ENCODE measurements around the gene KSR1.
"Not testable (repeated sequence)": the region's sequence is repeated elsewhere in the genome, so short reads cannot be mapped to it uniquely, and the experiment has no call there.

Gene KSR1

DNA sequence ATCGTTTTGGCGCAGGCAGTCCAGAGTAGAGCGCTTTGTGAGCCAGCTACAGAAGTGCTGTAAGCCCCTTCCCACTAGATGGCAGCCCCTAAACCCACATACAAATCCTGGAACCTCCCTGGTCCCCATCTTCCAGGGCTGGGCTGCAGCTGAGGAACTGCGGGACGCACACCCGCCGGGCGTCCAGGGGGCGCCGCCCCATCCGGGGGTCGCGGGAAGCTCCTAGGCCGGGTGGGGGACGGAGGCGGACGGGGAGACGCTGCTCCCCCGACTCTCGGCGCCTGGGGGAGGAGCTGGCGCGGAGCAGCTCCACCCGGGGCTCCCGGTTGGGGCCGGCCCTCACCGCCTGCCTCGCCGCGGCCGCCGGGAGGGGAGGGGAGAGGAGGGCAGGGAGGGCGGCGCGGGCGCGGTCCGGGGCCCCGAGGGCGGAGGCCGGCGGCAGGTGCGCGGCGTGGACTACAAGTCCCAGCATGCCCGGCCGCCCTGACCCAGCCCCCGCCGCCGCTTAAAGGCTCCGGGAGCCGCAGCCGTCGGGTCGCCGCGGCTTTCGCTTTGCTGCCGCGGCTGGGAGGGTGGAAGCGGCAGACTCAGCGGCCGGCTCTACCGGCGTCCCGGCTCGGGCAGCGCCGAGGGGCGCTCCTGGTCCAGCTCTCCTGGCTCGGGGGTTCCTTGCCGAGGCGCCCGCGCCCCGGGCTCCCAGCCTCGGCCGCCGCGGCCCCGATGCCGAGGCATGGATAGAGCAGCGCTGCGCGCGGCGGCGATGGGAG, at the start of gene KSR1:
Gene KSR1 (plus strand): TSS at position 535 of the 767 bp plus-strand sequence. CDS start 196 bp downstream, at position 731.
- DNase-seq (ENCODE audit: low read depth), result peak; percentile 56

- no peak for DNase-seq (ENCODE audit: low read depth)
These were observed 48.1 kb upstream of the KSR1 start for GRCh38 chr17:27407916-27408864.

GRCh38 chr17:27408891-27409290, 47.4 kb upstream of the KSR1 start:
- DNase-seq (ENCODE audit: low read depth), result no peak

GRCh38 chr17:27412158-27412557, 44.1 kb upstream of the KSR1 start:
- DNase-seq (ENCODE audit: low read depth), result not testable (repeated sequence)

DNA sequence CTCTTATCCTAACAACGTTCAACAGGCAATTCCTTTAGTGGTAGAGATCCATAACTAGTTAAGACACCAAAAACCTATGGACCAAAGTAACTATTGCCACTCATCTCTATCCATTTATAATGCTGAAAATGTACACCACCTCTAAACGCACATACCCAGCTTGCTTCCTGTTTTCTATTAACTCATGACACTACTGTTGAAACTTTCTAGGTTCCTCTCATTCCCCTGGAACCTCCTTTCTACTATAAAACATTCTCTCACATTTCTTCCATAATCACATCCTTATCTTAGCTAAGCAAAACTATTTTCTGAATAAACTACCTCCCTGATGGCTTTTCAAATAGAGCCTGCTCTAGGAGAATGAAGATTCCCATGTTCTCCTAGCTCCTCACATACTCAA, 42.9 kb upstream of the KSR1 start:
- DNase-seq (ENCODE audit: low read depth), result no peak

- DNase-seq (ENCODE audit: low read depth), result no peak
These were observed 42.5 kb upstream of the KSR1 start for GRCh38 chr17:27413792-27414191.

- DNase-seq (ENCODE audit: low read depth), result no peak
These were observed 42.0 kb upstream of the KSR1 start for GRCh38 chr17:27414271-27414670.

- DNase-seq (ENCODE audit: low read depth), result no peak
These were observed 41.6 kb upstream of the KSR1 start for GRCh38 chr17:27414694-27415093.

DNA sequence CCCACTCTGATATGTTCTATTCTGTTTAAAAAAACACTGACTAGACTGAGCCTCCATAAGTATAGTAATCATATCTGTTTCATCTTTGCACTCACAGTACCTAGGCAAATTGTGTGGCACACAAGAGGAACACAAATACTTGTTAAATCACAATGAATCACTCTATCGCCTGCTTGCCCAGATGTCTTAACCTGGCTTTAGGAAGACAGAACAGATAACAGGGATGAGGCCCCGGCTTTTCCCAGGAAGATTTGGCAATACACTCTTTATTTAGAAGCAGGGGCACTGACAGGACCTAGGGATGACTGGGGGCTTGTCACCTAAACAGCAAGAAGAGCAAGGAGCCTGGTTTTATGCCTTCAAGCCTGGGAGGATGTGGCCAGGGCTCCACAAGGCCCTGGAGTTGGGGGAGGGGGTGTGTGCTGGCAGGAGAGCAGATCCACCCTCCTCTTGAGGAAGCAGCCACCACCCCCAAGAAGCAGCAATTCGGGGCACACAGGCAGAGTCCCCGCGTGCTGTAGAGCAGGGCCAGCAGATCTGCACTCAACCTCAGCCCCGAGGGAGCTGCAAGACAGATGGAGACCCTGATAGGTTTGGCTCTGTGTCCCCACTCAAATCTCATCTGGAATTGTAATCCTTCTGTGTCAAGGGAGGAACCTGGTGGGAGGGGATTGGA, 41.0 kb upstream of the KSR1 start:
- DNase-seq (ENCODE audit: low read depth), result no peak

- DNase-seq (ENCODE audit: low read depth), result no peak
These were observed 38.5 kb upstream of the KSR1 start for GRCh38 chr17:27417596-27418365.

- DNase-seq (ENCODE audit: low read depth), result no peak
These were observed 38.0 kb upstream of the KSR1 start for GRCh38 chr17:27418366-27418615.

GRCh38 chr17:27419156-27419555, 37.1 kb upstream of the KSR1 start:
- DNase-seq (ENCODE audit: low read depth), result no peak

GRCh38 chr17:27420211-27420950, 35.9 kb upstream of the KSR1 start:
- DNase-seq (ENCODE audit: low read depth), result no peak

- no peak for DNase-seq (ENCODE audit: low read depth)
These were observed 35.1 kb upstream of the KSR1 start for GRCh38 chr17:27421111-27421510.

- DNase-seq (ENCODE audit: low read depth), result not testable (repeated sequence)
These were observed 34.6 kb upstream of the KSR1 start for GRCh38 chr17:27421626-27422025.

GRCh38 chr17:27422601-27423000, 33.6 kb upstream of the KSR1 start:
- no peak for DNase-seq (ENCODE audit: low read depth)

GRCh38 chr17:27423651-27424050, 32.6 kb upstream of the KSR1 start:
- no peak for DNase-seq (ENCODE audit: low read depth)

DNA sequence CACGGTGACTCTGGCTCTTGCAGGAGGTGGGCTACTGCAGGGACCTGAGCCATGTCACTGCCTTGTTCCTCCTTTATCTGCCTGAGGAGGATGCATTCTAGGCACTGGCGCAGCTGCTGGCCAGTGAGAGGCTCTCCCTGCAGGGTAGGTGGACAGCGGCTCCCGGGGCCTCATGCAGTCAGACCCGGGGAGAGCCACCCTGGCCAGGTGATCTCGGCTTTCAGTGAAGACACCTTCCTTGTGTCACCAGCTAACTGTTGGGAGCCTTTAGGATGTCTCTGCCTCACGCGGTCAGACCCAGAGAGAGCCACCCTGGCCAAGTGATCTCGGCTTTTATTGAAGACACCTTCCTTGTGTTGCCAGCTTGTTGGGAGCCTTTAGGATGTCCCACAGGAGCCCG, 31.7 kb upstream of the KSR1 start:
- DNase-seq (ENCODE audit: low read depth), result no peak

DNA sequence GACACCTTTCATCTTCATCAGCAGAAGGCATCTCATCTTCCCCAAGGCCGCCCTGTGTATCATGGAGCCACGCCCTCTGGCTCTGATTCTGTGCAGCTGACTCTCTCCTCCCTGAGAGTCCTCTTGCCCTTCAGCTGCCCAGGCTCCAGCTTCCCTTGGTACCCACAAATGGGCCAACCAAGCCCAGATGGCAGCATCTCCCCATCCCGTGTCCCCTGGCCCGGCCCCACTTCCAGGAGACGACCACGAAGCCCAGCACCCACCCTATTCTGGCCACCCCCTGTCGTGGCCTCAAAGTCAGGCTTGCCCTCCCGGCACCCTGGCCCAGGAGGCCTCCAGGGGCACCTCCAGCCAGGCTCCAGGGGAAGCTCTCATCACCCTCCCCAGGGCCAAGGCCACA, 31.3 kb upstream of the KSR1 start:
- DNase-seq (ENCODE audit: low read depth), result no peak

DNA sequence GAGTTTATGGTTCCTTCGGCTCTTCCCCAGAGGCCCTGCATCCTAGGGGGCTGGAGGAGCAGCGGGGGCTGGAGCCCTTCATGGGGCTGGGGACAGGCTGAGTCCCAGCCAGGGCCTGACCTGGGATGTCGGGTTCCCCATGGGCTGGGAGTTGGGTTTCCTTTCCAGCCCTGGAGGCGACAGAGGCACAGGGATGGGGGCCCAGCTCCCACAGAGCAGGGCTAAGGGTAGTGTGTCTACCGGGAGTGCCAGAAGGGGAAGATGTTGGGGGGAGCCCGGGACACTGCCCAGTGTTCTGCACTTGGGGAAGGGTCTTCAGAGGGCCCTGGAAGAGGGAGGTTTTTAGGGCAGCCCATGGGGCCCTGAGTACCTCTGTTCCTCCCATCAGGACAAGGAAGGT, 30.7 kb upstream of the KSR1 start:
- DNase-seq (ENCODE audit: low read depth), result not testable (repeated sequence)

DNA sequence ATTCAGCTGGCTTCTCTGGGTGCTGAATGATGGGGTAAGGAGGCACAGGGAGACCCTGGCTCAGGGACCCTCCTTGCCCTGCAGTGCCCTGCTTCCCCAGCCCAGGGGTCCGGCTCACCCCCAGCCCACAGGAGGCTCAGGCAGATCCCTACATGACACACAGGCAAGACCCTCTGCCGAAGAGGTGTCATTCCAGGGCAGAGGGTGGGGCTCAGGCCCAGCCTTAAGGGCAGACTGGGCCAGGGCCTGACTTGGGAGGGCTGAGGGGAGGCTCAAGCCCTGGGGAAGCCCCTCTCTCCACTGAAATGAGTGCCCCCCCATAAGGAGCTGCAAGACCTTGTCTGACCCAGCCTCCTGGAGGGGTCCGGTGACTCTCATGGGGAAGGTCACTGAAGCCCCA, 30.3 kb upstream of the KSR1 start:
- no peak for DNase-seq (ENCODE audit: low read depth)

Measured in stimulated activated CD8-positive, alpha-beta memory T cell treated with anti-CD3 and anti-CD28 coated beads, Interleukin-15, amount 100 ng/mL, for 24 hours (primary cell).